Measurements from ENCODE around the gene ACSL1. TPM values are rescaled to one million over a fixed set of nuclear protein-coding genes. Genes with fewer than 3 reads are reported as not detected.

The ACSL1 gene
- total and polyA plus RNA-seq, 9 of the 15 experiments (the other 6 are each of a cell fraction or from before 2014, with no cell fraction given), result 6.7 to 24.1 (median 15.0) TPM

DNA sequence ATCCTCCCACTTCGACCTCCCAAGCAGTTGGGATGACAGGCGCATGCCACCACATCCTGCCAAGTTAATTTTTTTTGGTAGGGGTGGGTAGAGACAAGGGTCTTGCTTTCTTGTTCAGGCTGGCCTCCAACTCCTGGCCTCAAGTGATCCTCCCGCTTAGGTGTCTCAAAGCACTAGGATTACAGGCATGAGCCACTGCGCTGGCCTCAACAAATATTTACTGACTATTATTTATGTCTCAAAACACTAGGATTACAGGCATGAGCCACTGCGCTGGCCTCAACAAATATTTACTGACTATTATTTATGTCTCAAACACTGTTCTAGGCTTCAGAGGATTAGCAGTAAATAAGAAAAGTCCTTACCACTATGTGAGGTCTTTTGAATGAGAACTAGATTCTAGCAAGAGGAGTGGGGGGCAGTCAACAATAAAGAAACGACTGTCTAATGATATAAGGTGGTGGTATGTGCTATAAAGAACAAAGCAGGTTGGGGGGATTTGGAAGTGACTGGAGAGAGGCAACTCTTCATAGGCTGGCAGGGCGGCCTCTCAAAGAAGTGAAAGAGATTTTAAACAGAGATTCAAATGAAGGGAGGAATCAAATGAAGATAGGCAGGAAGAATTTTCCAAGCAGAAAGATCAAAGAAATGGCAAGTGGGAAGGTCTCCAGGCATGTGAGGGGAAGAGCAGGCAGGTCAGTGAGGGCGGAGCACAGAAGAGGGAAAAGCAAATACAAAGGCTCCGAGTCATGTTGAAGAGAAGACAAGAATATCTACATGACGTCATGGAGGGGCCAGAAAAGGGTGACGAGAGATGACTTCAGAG lies 12.7 kb upstream of the ACSL1 start (continued):
- TF ChIP-seq SPI1 (IDR thresholded peaks at IDR 0.05; ENCODE audit: borderline replicate concordance, low read depth, low read length), result no peak
- 0 out of 2 replicates have a peak, but pooled peaks have one; percentile 36 for TF ChIP-seq SMARCA4 (IDR thresholded peaks at IDR 0.05)
- TF ChIP-seq ZNF764 (CRISPR knock-in tag; IDR thresholded peaks at IDR 0.05; ENCODE audit: low read depth), result no peak
- TF ChIP-seq, protein P1, sequence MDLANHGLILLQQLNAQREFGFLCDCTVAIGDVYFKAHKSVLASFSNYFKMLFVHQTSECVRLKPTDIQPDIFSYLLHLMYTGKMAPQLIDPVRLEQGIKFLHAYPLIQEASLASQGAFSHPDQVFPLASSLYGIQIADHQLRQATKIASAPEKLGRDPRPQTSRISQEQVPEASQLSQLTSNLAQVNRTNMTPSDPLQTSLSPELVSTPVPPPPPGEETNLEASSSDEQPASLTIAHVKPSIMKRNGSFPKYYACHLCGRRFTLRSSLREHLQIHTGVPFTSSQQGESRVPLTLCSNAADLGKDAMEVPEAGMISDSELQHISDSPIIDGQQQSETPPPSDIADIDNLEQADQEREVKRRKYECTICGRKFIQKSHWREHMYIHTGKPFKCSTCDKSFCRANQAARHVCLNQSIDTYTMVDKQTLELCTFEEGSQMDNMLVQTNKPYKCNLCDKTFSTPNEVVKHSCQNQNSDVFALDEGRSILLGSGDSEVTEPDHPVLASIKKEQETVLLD (IDR thresholded peaks at IDR 0.05), result no peak
- TF ChIP-seq ADNP (tag; IDR thresholded peaks at IDR 0.05), result no peak
- no peak for TF ChIP-seq PRMT5 (CRISPR knock-in tag; IDR thresholded peaks at IDR 0.05)
- no peak for TF ChIP-seq C11orf30 (IDR thresholded peaks at IDR 0.05; ENCODE audit: low read depth)
- TF ChIP-seq, protein P2, sequence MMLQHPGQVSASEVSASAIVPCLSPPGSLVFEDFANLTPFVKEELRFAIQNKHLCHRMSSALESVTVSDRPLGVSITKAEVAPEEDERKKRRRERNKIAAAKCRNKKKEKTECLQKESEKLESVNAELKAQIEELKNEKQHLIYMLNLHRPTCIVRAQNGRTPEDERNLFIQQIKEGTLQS (IDR thresholded peaks at IDR 0.05), result peak; percentile 95
- TF ChIP-seq, protein P2 (CRISPR knock-in tag; conservative IDR thresholded peaks at IDR 0.05), result no peak
- no peak for TF ChIP-seq ZBTB17 (CRISPR knock-in tag; IDR thresholded peaks at IDR 0.05)
- TF ChIP-seq CBFA2T2 (conservative IDR thresholded peaks at IDR 0.05), result no peak
- TF ChIP-seq, protein P3, sequence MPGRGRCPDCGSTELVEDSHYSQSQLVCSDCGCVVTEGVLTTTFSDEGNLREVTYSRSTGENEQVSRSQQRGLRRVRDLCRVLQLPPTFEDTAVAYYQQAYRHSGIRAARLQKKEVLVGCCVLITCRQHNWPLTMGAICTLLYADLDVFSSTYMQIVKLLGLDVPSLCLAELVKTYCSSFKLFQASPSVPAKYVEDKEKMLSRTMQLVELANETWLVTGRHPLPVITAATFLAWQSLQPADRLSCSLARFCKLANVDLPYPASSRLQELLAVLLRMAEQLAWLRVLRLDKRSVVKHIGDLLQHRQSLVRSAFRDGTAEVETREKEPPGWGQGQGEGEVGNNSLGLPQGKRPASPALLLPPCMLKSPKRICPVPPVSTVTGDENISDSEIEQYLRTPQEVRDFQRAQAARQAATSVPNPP (IDR thresholded peaks at IDR 0.05; ENCODE audit: borderline replicate concordance, insufficient read depth, insufficient read length), result no peak
- 0 out of 2 replicates have a peak, but pooled peaks have one; percentile 53 for TF ChIP-seq JUNB (CRISPR knock-in tag; conservative IDR thresholded peaks at IDR 0.05)
- TF ChIP-seq BRF1 (IDR thresholded peaks at IDR 0.05; ENCODE audit: borderline replicate concordance, extremely low read depth, insufficient read length), result no peak
- no peak for TF ChIP-seq NR2C1 (IDR thresholded peaks at IDR 0.05)
- TF ChIP-seq NR2C1 (tag; IDR thresholded peaks at IDR 0.05), result no peak
- no peak for TF ChIP-seq ZNF507 (tag; conservative IDR thresholded peaks at IDR 0.05)
- TF ChIP-seq, protein P4, sequence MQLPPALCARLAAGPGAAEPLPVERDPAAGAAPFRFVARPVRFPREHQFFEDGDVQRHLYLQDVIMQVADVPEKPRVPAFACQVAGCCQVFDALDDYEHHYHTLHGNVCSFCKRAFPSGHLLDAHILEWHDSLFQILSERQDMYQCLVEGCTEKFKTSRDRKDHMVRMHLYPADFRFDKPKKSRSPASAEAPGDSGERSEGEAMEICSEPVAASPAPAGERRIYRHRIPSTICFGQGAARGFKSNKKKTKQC (CRISPR knock-in tag; IDR thresholded peaks at IDR 0.05), result no peak
- TF ChIP-seq, protein P5, sequence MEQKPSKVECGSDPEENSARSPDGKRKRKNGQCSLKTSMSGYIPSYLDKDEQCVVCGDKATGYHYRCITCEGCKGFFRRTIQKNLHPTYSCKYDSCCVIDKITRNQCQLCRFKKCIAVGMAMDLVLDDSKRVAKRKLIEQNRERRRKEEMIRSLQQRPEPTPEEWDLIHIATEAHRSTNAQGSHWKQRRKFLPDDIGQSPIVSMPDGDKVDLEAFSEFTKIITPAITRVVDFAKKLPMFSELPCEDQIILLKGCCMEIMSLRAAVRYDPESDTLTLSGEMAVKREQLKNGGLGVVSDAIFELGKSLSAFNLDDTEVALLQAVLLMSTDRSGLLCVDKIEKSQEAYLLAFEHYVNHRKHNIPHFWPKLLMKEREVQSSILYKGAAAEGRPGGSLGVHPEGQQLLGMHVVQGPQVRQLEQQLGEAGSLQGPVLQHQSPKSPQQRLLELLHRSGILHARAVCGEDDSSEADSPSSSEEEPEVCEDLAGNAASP (IDR thresholded peaks at IDR 0.05), result no peak
- TF ChIP-seq HCFC1 (IDR thresholded peaks at IDR 0.05; ENCODE audit: low read depth, low read length), result no peak
- TF ChIP-seq GATA2 (CRISPR knock-in tag; IDR thresholded peaks at IDR 0.05), result no peak
- no peak for TF ChIP-seq ARID2 (IDR thresholded peaks at IDR 0.05)
- no peak for TF ChIP-seq ARNT (IDR thresholded peaks at IDR 0.05)
- TF ChIP-seq MTA3 (IDR thresholded peaks at IDR 0.05; ENCODE audit: borderline replicate concordance), result peak; percentile 84
- no peak for TF ChIP-seq STAT5B (CRISPR knock-in tag; IDR thresholded peaks at IDR 0.05)
- no peak for TF ChIP-seq ZFP36 (IDR thresholded peaks at IDR 0.05; ENCODE audit: low read depth, low read length, partially characterized antibody)

All from K562 (cell line).